D721Med (cell line): Measurements from ENCODE around the gene RNF44.

Source experiments
- DNase-seq: peaks from one replicate; pipeline ENCODE4 v3.0.0; 2011; ENCODE audit warnings: low spot score; ENCODE audit not compliant: insufficient read length
- FAIRE-seq: peaks from 2 replicates; lab custom pipeline; 2011; peaks lifted over from hg19 to GRCh38; lab: Jason Lieb, UNC
- CTCF ChIP-seq: IDR thresholded peaks from 2 replicates; pipeline ENCODE4 v1.5.1; 2012; ENCODE audit warnings: mild to moderate bottlenecking, control low read depth; ENCODE audit not compliant: insufficient read depth; ENCODE audit errors: missing control alignments

The RNF44 gene

GRCh38 chr5:176485176-176485575 is 52.0 kb downstream of the RNF44 start:
- no peak for DNase-seq
- TF ChIP-seq CTCF, result no peak
- no peak for FAIRE-seq

GRCh38 chr5:176481711-176482110 is 55.5 kb downstream of the RNF44 start:
- no peak for DNase-seq
- no peak for FAIRE-seq

More at GRCh38 chr5:176481711-176482110, 55.5 kb downstream of the RNF44 start:
- TF ChIP-seq CTCF, result no peak
